OCI-M2 (cell line): ENCODE data around the gene GRIK3.

ENCODE experiments used
- DNase-seq: peaks from one replicate; lab custom pipeline; 2025; ENCODE audit not compliant: unreplicated experiment; lab: John Stamatoyannopoulos, UW

Gene GRIK3

DNA sequence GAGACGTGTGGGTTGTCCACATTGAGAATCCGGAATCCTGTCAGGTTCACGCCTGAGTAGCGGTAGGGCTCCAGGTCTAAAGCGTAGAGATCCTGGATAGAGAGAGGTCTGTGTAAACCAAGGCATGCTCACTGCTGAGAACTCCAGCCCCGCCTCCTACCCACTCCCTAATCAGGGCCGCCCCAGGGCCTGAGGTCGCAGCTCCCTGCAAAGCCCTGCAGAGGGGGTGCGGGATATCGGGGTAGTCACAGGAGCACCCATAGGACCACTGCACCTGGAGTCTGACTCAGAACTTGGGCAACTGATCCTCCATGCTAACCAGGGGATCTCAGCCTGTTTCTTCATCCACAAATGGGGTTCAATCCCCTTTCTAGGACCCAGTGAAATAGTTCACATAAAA, 174.4 kb downstream of the GRIK3 start:
- DNase-seq = no peak

GRCh38 chr1:36858981-36859380, 175.3 kb downstream of the GRIK3 start:
- DNase-seq = no peak

- no peak for DNase-seq
These were observed 175.8 kb downstream of the GRIK3 start for GRCh38 chr1:36858553-36858952.

DNA sequence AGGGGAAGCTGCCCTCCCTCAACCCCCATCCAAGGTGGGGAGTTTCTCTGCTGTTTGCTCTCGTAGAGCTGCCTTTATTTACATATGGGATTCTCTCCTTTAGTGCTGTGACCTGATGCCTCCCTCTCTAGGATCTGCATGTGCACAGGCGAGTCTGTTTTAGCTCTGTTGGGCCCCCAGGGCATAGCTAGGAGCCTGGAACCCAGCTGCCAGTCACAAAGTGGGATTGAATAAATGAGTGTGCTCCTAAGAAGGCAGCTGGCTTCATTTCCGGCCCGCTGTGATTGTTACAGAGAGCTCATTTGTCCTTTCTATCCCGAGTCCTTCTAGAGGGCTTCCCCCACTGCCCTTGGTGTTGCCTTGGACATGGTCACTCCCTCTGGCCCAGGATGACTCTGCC, 176.6 kb downstream of the GRIK3 start:
- no peak for DNase-seq

GRCh38 chr1:36855699-36856494, 178.4 kb downstream of the GRIK3 start:
- no peak for DNase-seq

DNA sequence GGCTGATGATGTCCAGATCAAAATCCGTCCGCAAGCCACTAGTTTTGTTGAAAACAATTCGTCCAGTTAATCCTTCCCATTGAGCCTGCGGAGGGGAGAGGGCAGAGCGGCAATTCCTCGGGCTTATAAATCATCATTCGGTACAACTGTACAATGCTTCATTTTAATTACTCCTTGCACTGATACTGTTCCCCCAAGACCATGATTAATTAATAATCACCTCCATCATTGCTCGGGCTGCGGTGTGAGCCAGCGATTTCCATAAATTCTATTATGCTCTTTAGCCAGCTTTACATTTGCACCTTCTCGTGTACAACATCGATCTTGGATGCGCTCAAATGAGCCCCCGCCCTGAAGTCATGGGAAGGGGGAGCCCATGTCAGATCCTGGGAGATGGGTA, 180.7 kb downstream of the GRIK3 start:
- no peak for DNase-seq

DNA sequence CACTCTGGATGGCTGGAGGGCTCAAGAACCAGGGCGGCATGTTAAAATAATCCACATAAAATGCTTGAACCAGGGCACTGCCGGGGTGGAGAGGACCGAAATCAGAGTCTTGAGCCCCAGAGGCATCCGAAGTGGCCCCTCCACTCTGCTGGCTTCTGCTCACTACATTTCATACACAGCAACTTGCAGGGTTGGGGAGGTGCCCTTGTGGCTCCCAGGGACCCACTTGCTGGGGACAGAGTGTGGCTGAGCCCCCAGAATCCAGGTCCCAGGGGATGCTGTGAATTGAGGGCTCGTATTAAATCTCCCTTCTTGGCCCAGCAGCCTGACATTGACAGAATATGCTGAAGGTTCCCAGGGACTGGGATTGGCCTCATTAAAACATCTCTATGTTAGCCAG, 181.7 kb downstream of the GRIK3 start:
- DNase-seq = no peak

- DNase-seq = no peak
These were observed 182.7 kb downstream of the GRIK3 start for GRCh38 chr1:36851595-36851994.

- DNase-seq = no peak
These were observed 183.2 kb downstream of the GRIK3 start for GRCh38 chr1:36851087-36851486.

DNA sequence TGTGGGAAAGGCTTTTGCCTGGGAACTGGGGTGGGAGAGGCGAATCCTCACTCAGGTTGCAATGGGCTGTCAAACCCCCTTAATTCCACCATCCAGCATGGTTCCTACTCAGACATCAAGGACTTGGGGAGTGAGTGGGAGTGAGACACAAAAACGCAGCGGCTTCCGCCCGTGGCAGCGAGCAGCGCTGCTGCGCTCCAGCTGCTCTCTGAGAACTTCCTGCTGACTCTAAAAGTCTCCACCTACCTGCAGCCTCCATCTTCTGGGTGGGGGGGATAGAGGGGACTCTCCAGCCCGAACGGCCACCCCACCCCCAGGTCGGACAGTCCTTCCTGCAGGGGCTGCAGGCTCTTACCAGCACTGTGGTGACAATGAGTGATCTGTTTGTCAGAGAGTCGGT, 184.4 kb downstream of the GRIK3 start:
- DNase-seq = no peak

DNA sequence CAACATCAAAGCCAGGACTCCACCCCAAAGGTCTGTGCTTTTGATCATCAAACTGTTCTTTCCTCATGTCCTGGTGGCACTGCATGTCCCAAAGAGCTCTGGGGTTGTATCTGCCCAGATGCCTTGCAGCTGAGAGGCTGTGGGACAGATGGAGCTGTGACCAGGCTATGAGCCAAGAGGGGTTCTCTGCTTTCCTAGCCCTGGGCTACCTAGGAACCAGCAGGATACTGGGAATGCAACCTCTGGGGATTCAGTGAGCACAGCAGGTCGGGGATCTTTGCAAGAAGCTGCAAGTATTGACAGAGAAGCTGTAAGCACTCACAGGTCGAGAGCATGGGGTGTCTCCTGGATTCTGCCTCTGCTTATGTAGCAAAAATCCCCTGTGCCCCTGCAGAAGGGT, 186.6 kb downstream of the GRIK3 start:
- no peak for DNase-seq

DNA sequence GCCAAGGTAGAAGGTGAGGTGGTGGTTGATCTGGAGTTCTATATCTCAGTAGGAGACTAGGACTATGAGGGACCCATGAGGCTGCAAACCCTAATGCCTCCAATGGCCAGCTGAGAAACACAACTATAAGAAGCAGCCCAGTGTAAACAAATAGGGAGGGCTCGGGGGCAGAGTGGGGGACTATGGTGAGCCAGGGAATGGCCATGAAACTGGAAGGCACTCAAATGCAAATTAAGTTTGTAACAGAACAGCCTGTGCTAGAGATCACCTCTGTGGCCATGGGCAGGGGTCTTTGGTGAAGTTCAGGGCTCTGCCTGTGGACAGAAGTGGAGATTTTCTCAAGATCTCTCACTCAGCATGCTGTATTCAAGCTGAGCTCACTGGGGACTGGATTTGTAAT, 187.1 kb downstream of the GRIK3 start:
- no peak for DNase-seq

GRCh38 chr1:36846357-36846756, 188.0 kb downstream of the GRIK3 start:
- DNase-seq = no peak

DNA sequence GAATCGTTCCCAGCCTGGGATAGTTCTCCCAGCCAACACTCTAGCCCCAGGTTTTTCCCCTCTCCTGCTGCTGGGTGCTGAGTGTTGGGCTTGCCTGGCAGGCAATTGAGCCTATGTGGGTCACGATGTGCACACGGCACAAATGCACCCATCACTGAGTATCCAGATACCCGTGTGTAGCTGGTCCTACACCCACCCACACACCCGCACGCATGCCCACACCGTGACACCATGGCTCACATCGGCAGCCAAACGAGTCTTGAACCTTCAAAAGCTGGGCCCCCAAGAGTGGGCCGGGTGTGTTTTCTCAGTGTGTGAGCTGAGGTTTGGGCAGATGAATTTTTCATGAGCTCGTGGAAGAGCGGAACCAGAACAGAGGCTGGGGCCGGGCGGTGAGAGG, 188.5 kb downstream of the GRIK3 start:
- no peak for DNase-seq

- DNase-seq = no peak
These were observed 189.4 kb downstream of the GRIK3 start for GRCh38 chr1:36844917-36845316.

DNA sequence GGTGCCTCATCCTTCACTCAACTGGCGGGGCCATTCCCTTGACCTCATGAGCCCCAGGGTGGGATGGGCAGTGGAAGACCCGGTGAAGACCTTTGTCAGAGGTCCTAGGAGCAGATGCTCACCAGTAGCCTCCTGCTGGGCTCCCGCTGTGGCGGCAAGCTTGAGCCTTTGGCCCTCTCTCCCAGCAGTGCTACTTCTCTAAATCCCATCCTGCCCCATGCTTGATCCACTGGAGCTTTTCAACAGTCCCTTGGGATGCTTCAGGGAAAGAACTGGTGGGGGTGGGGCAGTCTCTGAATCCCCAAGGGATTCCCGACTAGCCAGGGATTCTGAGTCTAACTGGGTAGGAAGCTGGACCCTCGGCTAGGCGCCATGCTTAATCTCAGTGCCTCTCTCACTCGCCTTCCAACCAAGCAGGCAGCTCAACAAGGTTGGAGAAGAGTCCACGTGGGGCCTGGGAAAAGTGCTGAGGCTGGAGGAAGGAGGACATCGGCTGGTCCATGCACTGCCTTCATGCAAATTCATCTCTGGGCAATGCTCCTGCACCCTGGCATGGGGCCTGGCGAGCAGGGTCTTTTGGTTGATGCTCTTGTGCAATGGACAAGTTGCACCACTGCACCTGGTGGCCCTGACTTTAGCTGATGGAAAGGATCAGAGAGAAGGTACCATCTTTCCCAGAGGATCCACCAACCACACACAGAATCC, 190.3 kb downstream of the GRIK3 start:
- DNase-seq = no peak

GRCh38 chr1:36843027-36843426, 191.3 kb downstream of the GRIK3 start:
- no peak for DNase-seq

GRCh38 chr1:36842448-36842847, 191.9 kb downstream of the GRIK3 start:
- DNase-seq = no peak

- no peak for DNase-seq
These were observed 194.8 kb downstream of the GRIK3 start for GRCh38 chr1:36839485-36839884.

GRCh38 chr1:36838888-36839287, 195.4 kb downstream of the GRIK3 start:
- no peak for DNase-seq

DNA sequence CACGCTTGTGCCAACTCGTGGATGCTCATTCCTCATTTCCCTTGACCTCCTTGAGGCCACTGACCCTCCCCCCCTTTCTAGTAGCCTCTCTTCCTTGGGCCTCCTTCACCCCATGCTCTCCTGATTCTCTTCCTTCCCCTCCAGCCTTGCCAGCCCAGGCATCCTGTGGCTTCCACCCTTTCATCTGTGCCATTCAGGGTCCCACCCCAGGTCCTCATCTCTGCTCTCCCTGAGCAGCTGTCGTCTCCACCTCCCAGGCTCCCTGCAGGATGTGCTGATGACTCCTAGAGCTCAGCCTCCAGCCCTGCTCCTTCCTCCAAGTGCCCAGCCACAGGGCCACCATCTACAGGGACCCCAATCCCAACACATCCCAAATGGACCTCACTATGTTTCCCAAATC, 197.4 kb downstream of the GRIK3 start:
- DNase-seq = no peak

DNA sequence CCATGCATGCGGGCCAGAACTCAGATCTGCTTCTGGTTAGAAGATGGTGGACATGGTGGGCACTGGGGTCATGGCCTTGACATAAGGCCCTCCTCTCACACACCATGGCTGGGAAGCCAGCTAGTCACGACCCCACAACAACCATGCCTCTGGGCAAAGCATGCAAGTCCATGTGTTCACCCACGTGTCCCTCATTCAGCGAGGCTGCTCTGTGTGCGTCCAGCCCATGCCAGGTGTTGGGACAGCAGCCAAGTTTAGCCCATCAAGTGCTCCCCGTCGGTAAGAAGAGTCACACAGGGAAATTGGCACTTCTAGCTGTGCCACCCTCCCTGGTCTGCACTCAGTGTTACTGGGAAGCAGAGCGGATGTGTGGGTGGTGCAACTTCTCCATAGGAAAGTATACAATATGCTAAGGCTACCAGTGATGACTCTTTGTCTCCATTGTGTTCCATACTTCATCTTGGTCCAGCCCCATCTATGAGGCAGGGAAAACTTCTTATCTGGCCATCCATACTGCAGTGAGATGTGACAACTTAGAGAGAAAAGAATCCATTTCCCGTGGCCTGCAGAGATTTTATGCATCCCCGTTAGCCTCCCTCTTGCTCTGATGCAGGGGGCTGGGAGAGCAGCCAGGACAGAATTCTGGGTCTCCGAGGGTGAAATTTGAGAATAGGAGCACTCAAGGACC, 198.0 kb downstream of the GRIK3 start:
- no peak for DNase-seq
